Endothelial cell (in vitro differentiated cells): ENCODE results near the gene CYRIA. TPM values are rescaled to one million over a fixed set of nuclear protein-coding genes. Genes with fewer than 3 reads are reported as not detected.
A peak's percentile ranks its signal among the peaks of the same experiment; 100 is the strongest.

ENCODE experiments used
- DNase-seq: peaks from one replicate; pipeline ENCODE4 v3.0.0; 2021; ENCODE audit warnings: low spot score
- H3K27ac Mint-ChIP-seq: one replicate; pipeline ENCODE4 v1.8.0; 2021; ENCODE audit warnings: mixed read lengths, inconsistent platforms; ENCODE audit not compliant: unreplicated experiment
- H3K27me3 Mint-ChIP-seq: one replicate; pipeline ENCODE4 v1.8.0; 2021; ENCODE audit warnings: mild to moderate bottlenecking, moderate library complexity, mixed read lengths, inconsistent platforms; ENCODE audit not compliant: unreplicated experiment
- H3K36me3 Mint-ChIP-seq: one replicate; pipeline ENCODE4 v1.8.0; 2021; ENCODE audit warnings: mild to moderate bottlenecking, low read depth, mixed read lengths, inconsistent platforms; ENCODE audit not compliant: unreplicated experiment
- H3K4me1 Mint-ChIP-seq: one replicate; pipeline ENCODE4 v1.8.0; 2021; ENCODE audit warnings: mild to moderate bottlenecking, mixed read lengths, inconsistent platforms; ENCODE audit not compliant: unreplicated experiment
- H3K4me3 Mint-ChIP-seq: one replicate; pipeline ENCODE4 v1.8.0; 2021; ENCODE audit warnings: mild to moderate bottlenecking, mixed read lengths, inconsistent platforms; ENCODE audit not compliant: unreplicated experiment
- H3K9me3 Mint-ChIP-seq: one replicate; pipeline ENCODE4 v1.8.0; 2021; ENCODE audit warnings: mixed read lengths, inconsistent platforms; ENCODE audit not compliant: unreplicated experiment
- CTCF ChIP-seq: fragments of 200-600 bp; sonication (generic); IDR thresholded peaks from one replicate; pipeline ENCODE4 v1.5.0; 2021; ENCODE audit warnings: antibody characterized with exemption; ENCODE audit not compliant: unreplicated experiment
- total RNA-seq: library from RNA; stranded (reverse); fragmentation: NEBNext Ultra II Directional; extraction: Animal tissue kit (Norgen Biotek cat#: 25700); gene quantifications from one replicate; pipeline ENCODE4 v1.2.1, GENCODE V29; 2021; ENCODE audit not compliant: unreplicated experiment

CYRIA gene
- total RNA-seq, 1 donor from 2014 or later: 32.4 TPM

DNA sequence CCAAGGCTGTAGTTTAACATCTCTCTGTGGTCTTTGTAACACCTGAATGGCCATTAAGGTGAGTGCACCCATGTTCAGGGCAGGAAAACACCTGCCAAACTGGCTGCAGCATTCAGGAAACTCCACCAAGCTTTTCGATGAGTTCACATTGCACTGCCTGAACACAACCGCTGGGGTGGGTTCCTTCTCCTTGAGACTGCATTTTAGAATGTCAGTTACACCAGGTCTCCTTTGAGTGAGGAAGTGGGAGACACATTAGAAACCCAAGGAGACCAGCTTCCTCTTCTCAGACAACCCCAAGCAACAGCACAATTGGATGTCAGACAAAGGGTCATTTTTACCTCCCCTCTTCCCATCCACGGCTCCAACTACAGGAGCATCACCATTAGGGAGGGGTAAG, 35.2 kb downstream of the CYRIA start:
- peaks cover 63% of the 10 kb centered on the region for H3K4me1 Mint-ChIP-seq
- no peaks in the 10 kb centered on the region for H3K9me3 Mint-ChIP-seq

GRCh38 chr2:16629770-16630169, 35.9 kb downstream of the CYRIA start:
- Mint-ChIP-seq H3K36me3 (peaks cover 8% of the 10 kb centered on the region), H3K4me3 (no peak overlapping the region), H3K27me3 (peaks cover 10% of the 10 kb centered on the region), H3K4me1 (peaks cover 70% of the 10 kb centered on the region), H3K27ac (peak overlapping the region; percentile 48), H3K9me3 (no peaks in the 10 kb centered on the region)
- no peak for TF ChIP-seq CTCF
- DNase-seq: no peak

More for the DNA sequence above, 35.2 kb downstream of the CYRIA start:
- no peak for TF ChIP-seq CTCF
- no peak for DNase-seq
- Mint-ChIP-seq H3K4me3 (no peak overlapping the region), H3K36me3 (peaks cover 11% of the 10 kb centered on the region), H3K27ac (no peak overlapping the region), H3K27me3 (peaks cover 10% of the 10 kb centered on the region)

DNA sequence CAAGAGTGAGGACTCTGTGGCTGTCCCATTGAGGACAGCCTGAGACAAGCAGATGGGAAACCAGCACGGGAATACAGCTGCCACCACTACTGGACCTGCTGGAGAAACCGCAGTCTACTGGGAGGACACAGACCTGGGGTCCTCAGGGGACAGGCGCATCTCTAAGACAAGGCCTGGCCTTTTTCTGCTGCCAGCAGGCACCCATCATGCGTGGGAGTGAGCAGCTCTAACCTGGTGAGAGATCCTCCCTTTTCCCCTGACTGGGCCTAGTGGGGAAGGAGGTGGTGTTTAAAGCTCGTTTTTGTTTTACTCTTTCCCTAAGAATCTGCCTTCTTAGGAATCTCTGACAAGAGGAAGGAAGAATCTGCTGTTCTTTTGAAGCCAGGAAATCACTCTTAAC, 36.6 kb downstream of the CYRIA start:
- Mint-ChIP-seq H3K4me3 (no peak overlapping the region), H3K27ac (peak overlapping the region; percentile 81)

DNA sequence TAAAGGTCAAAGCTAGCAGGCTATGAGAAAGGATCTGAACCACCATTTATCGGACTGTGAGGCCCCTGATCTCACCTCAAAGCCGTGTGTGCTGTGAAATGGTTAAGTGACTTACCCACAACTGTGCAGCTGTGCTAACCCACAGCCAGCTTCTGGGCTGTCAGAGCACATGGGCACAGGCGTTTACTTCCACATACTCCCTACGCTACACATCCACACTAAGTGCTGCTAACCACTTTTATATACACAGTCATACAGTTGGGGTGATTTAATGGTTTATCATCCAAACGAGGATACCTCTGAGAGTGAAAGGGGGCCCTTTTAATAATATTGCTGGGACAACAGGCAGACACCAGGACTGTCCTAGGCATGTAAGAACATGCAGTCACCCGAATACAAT, 37.3 kb downstream of the CYRIA start:
- TF ChIP-seq CTCF: no peak
- H3K27me3 Mint-ChIP-seq: peaks cover 10% of the 10 kb centered on the region
- no peak for DNase-seq
- H3K27ac Mint-ChIP-seq: peak overlapping the region; percentile 13
- no peaks in the 10 kb centered on the region for H3K9me3 Mint-ChIP-seq
- H3K4me3 Mint-ChIP-seq: no peak overlapping the region
- H3K36me3 Mint-ChIP-seq: peaks cover 5% of the 10 kb centered on the region
- peaks cover 83% of the 10 kb centered on the region for H3K4me1 Mint-ChIP-seq

More for the DNA sequence above, 36.6 kb downstream of the CYRIA start:
- Mint-ChIP-seq H3K27me3 (peaks cover 10% of the 10 kb centered on the region), H3K36me3 (peaks cover 5% of the 10 kb centered on the region), H3K9me3 (no peaks in the 10 kb centered on the region), H3K4me1 (peaks cover 76% of the 10 kb centered on the region)
- no peak for TF ChIP-seq CTCF
- DNase-seq: no peak

- no peak for TF ChIP-seq CTCF
- H3K27ac Mint-ChIP-seq: peak overlapping the region; percentile 96
- peaks cover 87% of the 10 kb centered on the region for H3K4me1 Mint-ChIP-seq
- no peak for DNase-seq
- peaks cover 16% of the 10 kb centered on the region for H3K36me3 Mint-ChIP-seq
- H3K27me3 Mint-ChIP-seq: peaks cover 10% of the 10 kb centered on the region
- no peak overlapping the region for H3K4me3 Mint-ChIP-seq
- H3K9me3 Mint-ChIP-seq: no peaks in the 10 kb centered on the region
Observed at GRCh38 chr2:16626997-16627605, 38.5 kb downstream of the CYRIA start.
